ENCODE results near the gene TMEM132A. TPM values are rescaled to one million over a fixed set of nuclear protein-coding genes. Genes with fewer than 3 reads are reported as not detected.

The TMEM132A gene
- total RNA-seq, 1 donor from 2014 or later = 34.0 TPM

GRCh38 chr11:60974726-60975125 is 50.5 kb downstream of the TMEM132A start:
- Histone ChIP-seq H3K4me1 (no peaks in the 10 kb centered on the region), H3K9me3 (ENCODE audit: low read depth) (no peaks in the 10 kb centered on the region), H3K9ac (no peak overlapping the region), H3K4me2 (no peak overlapping the region), H3K4me3 (no peak overlapping the region), H4K20me1 (ENCODE audit: low read depth) (no peaks in the 10 kb centered on the region), H2AFZ (replicated peaks) (no peak overlapping the region), H3K27me3 (no peaks in the 10 kb centered on the region), H3K27ac (no peak overlapping the region), H3K79me2 (ENCODE audit: low read depth) (no peaks in the 10 kb centered on the region), H3K36me3 (no peaks in the 10 kb centered on the region), H3F3A (ENCODE audit: low read depth) (no peaks in the 10 kb centered on the region)
- Mint-ChIP-seq H3K27ac (peak overlapping the region; percentile 89), H3K4me3 (no peak overlapping the region), H3K27me3 (ENCODE audit: insufficient read depth, low read depth) (peaks cover 10% of the 10 kb centered on the region), H3K4me1 (peaks cover 14% of the 10 kb centered on the region), H3K9me3 (no peaks in the 10 kb centered on the region), H3K36me3 (no peaks in the 10 kb centered on the region)
- no peak for DNase-seq (ENCODE audit: low spot score)
- TF ChIP-seq EZH2phosphoT487 (IDR thresholded peaks at IDR 0.05) (no peak), CTCF (IDR thresholded peaks at IDR 0.05) (no peak), EZH2 (IDR thresholded peaks at IDR 0.05) (no peak)

GRCh38 chr11:60977224-60977623 is 53.0 kb downstream of the TMEM132A start:
- Histone ChIP-seq H3K9me3 (ENCODE audit: low read depth) (no peaks in the 10 kb centered on the region), H3K27me3 (no peaks in the 10 kb centered on the region), H3K4me2 (no peak overlapping the region), H3K4me1 (no peaks in the 10 kb centered on the region), H4K20me1 (ENCODE audit: low read depth) (no peaks in the 10 kb centered on the region), H3K79me2 (ENCODE audit: low read depth) (no peaks in the 10 kb centered on the region), H3K36me3 (no peaks in the 10 kb centered on the region), H3K27ac (no peak overlapping the region), H3K4me3 (no peak overlapping the region), H3K9ac (no peak overlapping the region), H2AFZ (replicated peaks) (no peak overlapping the region), H3F3A (ENCODE audit: low read depth) (no peaks in the 10 kb centered on the region)
- TF ChIP-seq EZH2phosphoT487 (IDR thresholded peaks at IDR 0.05) = no peak
- TF ChIP-seq CTCF (IDR thresholded peaks at IDR 0.05) = no peak
- Mint-ChIP-seq H3K4me3 (no peak overlapping the region), H3K36me3 (no peaks in the 10 kb centered on the region), H3K27ac (no peak overlapping the region), H3K4me1 (peaks cover 12% of the 10 kb centered on the region), H3K9me3 (no peaks in the 10 kb centered on the region), H3K27me3 (ENCODE audit: insufficient read depth, low read depth) (peaks cover 4% of the 10 kb centered on the region)
- no peak for DNase-seq (ENCODE audit: low spot score)

GRCh38 chr11:60977836-60978235 is 53.6 kb downstream of the TMEM132A start:
- no peak for DNase-seq (ENCODE audit: low spot score)
- no peaks in the 10 kb centered on the region for H3K9me3 ChIP-seq (ENCODE audit: low read depth)
- no peaks in the 10 kb centered on the region for H3K79me2 ChIP-seq (ENCODE audit: low read depth)
- no peak overlapping the region for H2AFZ ChIP-seq (replicated peaks)
- H3K27me3 ChIP-seq = no peaks in the 10 kb centered on the region
- H4K20me1 ChIP-seq (ENCODE audit: low read depth) = no peaks in the 10 kb centered on the region
- no peaks in the 10 kb centered on the region for H3F3A ChIP-seq (ENCODE audit: low read depth)
- no peak overlapping the region for H3K4me3 Mint-ChIP-seq
- TF ChIP-seq EZH2 (IDR thresholded peaks at IDR 0.05) (no peak), EZH2phosphoT487 (IDR thresholded peaks at IDR 0.05) (no peak), CTCF (IDR thresholded peaks at IDR 0.05) (no peak)
- H3K4me2 ChIP-seq = no peak overlapping the region
- H3K27me3 Mint-ChIP-seq (ENCODE audit: insufficient read depth, low read depth) = peaks cover 2% of the 10 kb centered on the region
- H3K9me3 Mint-ChIP-seq = no peaks in the 10 kb centered on the region
- no peaks in the 10 kb centered on the region for H3K4me1 ChIP-seq
- no peak overlapping the region for H3K27ac Mint-ChIP-seq
- no peak overlapping the region for H3K9ac ChIP-seq
- H3K36me3 ChIP-seq = no peaks in the 10 kb centered on the region
- no peak overlapping the region for H3K27ac ChIP-seq
- H3K4me1 Mint-ChIP-seq = peaks cover 14% of the 10 kb centered on the region
- H3K36me3 Mint-ChIP-seq = no peaks in the 10 kb centered on the region
- H3K4me3 ChIP-seq = no peak overlapping the region
